ENCODE measurements around the gene ANXA2R.
"Not testable (repeated sequence)": the region's sequence is repeated elsewhere in the genome, so short reads cannot be mapped to it uniquely, and the experiment has no call there.

ANXA2R gene

DNA sequence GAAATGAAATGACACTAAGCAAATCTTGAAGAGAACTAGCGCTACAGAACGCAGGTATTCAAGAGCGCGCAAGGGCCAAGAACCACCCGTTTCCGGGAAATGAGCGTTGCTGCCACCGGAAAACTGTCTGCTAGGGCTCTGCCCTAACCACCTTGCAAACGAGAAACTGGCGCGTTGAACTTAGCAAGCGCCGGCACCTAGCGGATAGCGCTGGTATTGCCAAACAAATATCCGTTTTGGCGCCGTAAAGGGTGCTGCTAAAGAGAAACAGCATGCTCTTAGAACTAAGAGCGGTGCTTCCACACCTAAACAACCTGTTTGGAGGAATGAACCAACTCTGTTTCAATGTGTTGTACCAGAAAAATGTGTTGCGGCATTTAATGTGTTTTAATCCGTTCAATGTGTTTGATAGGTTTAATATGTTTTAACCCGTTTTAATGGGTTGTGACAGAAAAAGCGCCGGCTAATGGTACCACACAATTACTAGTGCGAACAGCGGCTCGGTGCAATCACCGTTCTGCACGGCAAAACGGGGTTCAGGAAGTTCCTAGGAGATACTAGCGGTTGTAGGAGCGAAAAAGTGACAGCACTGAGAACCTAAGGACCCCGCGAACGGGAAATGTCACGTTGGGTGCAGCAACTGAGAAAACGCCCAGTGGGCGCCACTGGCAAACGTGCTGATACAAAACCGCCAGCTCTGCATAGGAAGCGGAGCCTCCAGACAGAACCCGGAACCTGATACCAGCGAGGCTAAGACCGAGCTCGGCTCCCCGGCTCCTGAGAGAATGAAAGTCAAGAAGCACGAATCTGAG lies at the start of gene ANXA2R:
Gene ANXA2R (minus strand): TSS at position 33 of the 812 bp plus-strand sequence. CDS start 273 bp downstream, outside the sequence.
- in situ Hi-C loops (cut with MboI; ENCODE audit: low sequenced_read_pairs) = no loop called here

DNA sequence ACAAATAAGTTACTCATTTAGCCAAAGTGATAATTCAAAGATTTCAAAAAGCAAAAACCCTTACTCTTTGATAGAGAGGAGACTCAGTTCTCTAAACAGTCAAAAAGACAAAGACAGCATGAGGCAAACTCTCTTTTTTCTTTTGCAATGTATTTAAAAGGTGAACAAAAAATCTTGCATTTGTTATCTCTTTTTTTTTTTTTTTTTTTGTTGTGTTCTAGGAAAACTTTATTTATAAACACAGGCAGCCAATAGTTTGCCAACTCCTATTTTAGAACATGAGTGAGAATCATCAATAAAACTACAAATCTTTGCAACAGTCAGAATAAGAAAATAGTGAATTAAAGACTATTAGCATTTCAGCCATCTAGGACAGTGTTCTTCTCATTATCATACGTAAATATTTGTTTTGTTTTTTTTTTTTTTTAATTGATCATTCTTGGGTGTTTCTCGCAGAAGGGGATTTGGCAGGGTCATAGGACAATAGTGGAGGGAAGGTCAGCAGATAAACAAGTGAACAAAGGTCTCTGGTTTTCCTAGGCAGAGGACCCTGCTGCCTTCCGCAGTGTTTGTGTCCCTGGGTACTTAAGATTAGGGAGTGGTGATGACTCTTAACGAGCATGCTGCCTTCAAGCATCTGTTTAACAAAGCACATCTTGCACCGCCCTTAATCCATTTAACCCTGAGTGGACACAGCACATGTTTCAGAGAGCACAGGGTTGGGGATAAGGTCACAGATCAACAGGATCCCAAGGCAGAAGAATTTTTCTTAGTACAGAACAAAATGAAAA lies 46.2 kb upstream of the ANXA2R start:
- in situ Hi-C loops (cut with MboI; ENCODE audit: low sequenced_read_pairs) = not testable (repeated sequence)

DNA sequence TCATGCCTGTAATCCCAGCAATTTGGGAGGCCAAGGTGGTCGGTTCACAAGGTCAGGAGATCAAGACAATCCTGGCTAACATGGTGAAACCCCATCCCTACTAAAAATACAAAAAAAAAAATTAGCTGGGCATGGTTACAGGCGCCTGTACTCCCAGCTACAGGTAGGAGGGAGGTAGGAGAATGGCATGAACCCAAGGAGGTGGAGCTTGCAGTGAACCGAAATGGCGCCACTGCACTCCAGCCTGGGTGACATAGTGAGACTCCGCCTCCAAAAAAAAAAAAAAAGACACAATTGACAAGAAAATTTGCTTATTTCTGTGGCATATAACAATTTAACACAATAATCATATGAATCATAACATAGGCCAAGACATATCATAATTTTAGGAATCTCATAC lies 45.3 kb upstream of the ANXA2R start:
- in situ Hi-C loops (cut with MboI; ENCODE audit: low sequenced_read_pairs) = no loop called here

GRCh38 chr5:43084468-43084867 lies 44.3 kb upstream of the ANXA2R start:
- in situ Hi-C loops (cut with MboI; ENCODE audit: low sequenced_read_pairs) = not testable (repeated sequence)

- in situ Hi-C loops (cut with MboI; ENCODE audit: low sequenced_read_pairs) = not testable (repeated sequence)
Measured at GRCh38 chr5:43081345-43081744, 41.2 kb upstream of the ANXA2R start.

- in situ Hi-C loops (cut with MboI; ENCODE audit: low sequenced_read_pairs) = no loop called here
Measured at GRCh38 chr5:43078956-43079355, 38.8 kb upstream of the ANXA2R start.

DNA sequence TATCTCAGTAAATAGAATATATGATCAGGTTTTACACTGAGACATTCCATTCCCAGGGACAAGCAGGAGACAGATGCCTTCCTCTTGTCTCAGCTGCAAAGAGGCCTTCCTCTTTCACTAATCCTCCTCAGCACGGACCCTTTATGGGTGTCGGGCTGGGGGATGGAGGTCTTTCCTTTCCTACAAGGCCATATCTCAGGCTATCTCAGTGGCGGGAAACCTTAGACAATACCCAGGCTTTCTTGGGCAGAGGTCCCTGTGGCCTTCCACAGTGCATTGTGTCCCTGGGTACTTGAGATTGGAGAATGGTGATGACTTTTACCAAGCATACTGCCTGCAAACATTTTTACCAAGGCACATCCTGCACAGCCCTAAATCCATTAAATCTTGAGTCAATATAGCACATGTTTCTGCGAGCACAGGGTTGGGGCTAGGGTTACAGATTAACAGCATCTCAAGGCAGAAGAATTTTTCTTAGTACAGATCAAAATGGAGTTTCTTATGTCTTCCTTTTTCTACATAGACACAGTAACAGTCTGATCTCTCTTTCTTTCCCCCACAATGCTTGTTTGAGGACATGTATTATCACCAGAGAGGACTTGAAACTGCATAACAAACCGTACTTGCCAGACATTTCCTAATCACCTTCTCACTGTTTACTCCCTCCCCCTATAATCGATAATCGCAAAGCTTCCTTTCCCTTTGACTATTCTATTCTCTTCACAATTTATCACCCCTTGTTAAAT lies 37.5 kb upstream of the ANXA2R start:
- in situ Hi-C loops (cut with MboI; ENCODE audit: low sequenced_read_pairs) = not testable (repeated sequence)

DNA sequence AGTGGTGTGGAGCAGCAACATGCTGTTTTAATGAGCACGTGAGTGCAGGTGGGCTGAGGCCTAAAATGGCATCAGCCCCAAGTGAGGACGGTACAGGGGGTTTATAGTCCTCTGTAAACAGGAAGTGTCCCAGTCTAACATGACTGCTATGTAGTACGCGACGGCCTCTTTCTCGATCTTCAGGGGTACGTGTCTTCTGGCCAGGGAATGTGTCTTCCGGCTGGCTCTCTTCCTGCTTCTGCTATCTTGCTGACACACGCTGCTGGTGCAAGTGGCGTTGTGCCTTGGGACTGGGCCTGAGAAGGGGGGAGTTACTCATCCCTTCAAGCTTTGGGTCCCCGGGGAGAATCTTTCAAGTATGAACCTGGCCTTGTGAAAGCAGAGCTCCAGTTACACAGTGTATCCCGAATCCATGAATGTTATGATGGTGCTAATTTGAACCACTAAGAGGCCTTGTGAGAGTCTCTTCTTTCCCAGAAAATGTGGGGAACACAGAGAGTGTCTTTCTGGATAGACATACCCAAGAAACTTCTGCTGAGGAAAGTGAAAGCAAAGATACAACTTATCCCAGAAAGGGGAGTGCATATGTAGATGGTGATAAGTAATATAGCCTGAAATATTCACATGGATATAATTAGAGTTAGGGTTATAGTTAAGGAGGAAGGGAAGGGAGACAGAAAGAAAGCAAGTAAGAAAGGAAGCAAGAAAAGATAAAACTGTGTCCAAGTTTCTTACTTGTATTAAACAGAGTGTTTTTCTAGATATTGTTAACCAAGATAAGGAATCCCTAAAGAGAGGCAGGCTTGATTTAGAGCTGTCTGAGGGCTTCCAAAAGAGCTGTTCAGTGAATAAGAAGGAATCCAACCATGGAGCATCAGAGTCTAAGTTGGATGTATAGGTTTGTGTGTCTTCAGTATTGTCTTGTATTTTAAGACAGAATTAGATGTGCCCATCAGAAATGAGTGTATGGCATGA lies 35.5 kb upstream of the ANXA2R start:
- in situ Hi-C loops (cut with MboI; ENCODE audit: low sequenced_read_pairs) = no loop called here

- in situ Hi-C loops (cut with MboI; ENCODE audit: low sequenced_read_pairs) = no loop called here
Measured at GRCh38 chr5:43074987-43075318, 34.8 kb upstream of the ANXA2R start.

GRCh38 chr5:43073597-43074546 lies 33.8 kb upstream of the ANXA2R start:
- in situ Hi-C loops (cut with MboI; ENCODE audit: low sequenced_read_pairs) = no loop called here

DNA sequence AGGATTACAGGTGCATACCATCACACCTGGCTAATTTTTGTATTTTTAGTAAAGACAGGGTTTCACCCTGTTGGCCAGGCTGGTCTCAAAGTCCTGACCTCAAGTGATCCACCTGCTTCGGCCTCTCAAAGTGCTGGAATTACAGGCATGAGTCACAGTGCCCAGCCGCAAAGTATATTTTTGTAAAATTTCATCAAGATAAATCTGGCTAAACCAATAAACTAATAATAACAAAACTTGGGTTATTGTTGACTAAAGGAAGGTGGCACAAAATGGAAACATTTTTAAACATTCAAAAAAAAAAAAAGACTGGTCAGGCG lies 29.2 kb upstream of the ANXA2R start:
- in situ Hi-C loops (cut with MboI; ENCODE audit: low sequenced_read_pairs) = not testable (repeated sequence)

GRCh38 chr5:43068037-43068436 lies 27.9 kb upstream of the ANXA2R start:
- in situ Hi-C loops (cut with MboI; ENCODE audit: low sequenced_read_pairs) = no loop called here

DNA sequence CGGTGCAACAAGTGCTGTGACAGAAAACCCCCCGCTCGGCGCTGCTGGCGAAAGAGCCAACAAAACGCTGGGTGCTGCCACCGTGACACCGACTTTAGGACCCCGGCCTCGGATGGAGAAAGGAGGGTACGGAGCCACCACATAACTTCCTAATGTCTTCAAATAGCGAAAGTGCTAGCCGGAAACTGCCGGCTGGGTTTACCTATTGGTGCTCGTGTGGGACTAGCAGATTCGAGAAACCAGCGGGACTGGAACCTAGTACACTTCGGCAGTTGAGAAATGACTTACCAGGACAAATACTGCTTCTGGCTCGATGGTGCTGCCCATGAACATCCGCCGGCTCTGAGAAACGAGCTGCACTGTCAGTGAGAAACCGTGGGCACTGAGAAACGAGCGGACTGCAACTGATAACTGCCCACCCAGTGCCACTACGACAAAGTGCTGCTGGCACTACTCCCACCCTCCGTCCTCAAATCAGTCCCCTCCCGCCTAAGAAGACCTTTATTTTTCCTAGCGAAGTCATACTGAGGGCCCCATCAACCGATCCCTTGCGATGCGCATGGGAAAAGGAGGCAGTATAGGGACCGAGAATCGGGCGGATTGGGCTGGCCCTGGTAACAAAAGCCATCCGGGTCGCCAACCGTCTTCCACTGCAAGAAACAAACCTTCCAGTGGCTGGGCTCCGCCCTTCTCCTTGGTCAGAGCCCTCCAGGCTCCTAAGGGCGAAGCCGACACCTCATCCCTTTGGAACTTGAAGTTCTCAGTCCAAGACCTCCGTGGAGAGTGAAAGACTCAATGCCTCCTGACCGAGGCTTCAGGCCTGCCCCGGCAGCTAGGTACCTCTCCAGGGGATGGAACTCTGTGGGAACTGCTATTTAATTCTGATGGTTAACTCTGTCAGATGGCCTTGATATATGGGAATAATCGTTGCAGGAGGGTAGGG lies 27.0 kb upstream of the ANXA2R start:
- in situ Hi-C loops (cut with MboI; ENCODE audit: low sequenced_read_pairs) = no loop called here

- in situ Hi-C loops (cut with MboI; ENCODE audit: low sequenced_read_pairs) = no loop called here
Measured at GRCh38 chr5:43065948-43066798, 26.1 kb upstream of the ANXA2R start.

DNA sequence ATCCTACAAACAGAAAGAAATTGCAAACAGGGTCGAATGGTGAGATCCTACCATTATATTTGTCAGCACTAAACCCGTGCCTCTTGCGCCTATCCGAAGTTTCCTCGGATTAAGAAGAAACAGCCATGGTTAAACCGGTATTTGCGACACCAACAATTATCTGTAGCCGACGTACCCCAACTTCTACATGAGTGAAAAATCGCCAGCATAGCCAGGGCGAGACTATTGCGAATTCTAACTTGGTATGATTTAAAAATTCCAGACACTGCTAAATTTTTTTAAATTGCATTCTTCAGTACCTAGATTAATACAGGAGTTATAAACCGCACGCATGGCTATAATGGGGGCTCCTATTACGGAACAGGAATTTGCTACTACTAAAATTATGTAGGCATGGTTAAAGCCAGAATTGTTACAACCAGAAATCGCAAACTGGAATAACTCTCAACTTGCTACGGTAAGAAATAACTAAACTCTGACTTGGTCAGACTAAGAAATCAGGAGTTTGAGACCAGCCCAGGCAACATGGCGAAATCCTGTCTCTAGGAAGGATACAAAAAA lies 25.3 kb upstream of the ANXA2R start:
- in situ Hi-C loops (cut with MboI; ENCODE audit: low sequenced_read_pairs) = no loop called here

DNA sequence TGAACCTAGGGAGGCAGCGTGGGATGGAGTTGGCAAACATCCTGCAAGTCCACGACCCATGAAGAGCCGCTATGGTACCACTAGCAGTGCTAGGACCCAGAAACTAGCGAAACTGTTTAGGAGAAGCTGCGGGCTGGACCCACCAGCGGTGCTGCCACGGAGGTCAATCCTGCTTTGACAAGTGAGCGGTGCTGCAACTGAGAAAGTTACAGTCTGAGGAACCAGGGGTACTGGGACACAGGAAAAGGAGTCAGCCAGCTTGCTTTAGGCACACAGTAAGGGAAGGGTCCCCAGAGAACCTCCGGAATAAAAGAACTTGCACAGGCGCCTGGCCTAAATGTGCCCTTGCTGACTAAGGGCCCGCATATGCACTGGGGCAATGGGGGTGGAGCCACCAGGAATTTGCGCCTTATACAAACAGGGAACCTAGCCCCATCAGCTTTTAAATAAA lies 23.6 kb upstream of the ANXA2R start:
- in situ Hi-C loops (cut with MboI; ENCODE audit: low sequenced_read_pairs) = no loop called here
